Coronary artery (tissue), 2 donors: Measurements from ENCODE around the gene RXFP4.

Experiments used
- DNase-seq: peaks from one replicate; pipeline ENCODE4 v3.0.0-alpha.2; 2017; ENCODE audit warnings: low spot score
- H3K27ac ChIP-seq, 2 donors: fragments of 200-600 bp; sonication (generic); one replicate each; pipeline ENCODE4 v1.5.1; 2016 to 2019
- H3K4me3 ChIP-seq: fragments of 200-600 bp; sonication (generic); 2 replicates; pipeline ENCODE4 v1.5.1; 2016; ENCODE audit warnings: mild to moderate bottlenecking, moderate library complexity
- CTCF ChIP-seq: fragments of 200-600 bp; sonication (generic); IDR thresholded peaks from one replicate; pipeline ENCODE4 v1.5.1; 2019; ENCODE audit warnings: antibody characterized with exemption

The RXFP4 gene

GRCh38 chr1:155967341-155968050 is 26.1 kb downstream of the RXFP4 start:
- no peak for TF ChIP-seq CTCF
- Histone ChIP-seq H3K27ac (peak overlapping the region; percentile 54 to 88), H3K4me3 (peak overlapping the region; percentile 50)
- no peak for DNase-seq

- Histone ChIP-seq H3K4me3 (peak overlapping the region; percentile 50), H3K27ac (peak overlapping the region; percentile 54 to 88)
- TF ChIP-seq CTCF, result no peak
- no peak for DNase-seq
Observed at GRCh38 chr1:155968051-155968400, 26.6 kb downstream of the RXFP4 start.

GRCh38 chr1:155968670-155969069 is 27.2 kb downstream of the RXFP4 start:
- H3K4me3 ChIP-seq, result peak overlapping the region; percentile 35
- DNase-seq, result no peak
- no peak for TF ChIP-seq CTCF
- H3K27ac ChIP-seq, result peak overlapping the region; percentile 54 to 88

- H3K4me3 ChIP-seq, result peak overlapping the region; percentile 35
- no peak for TF ChIP-seq CTCF
- DNase-seq, result no peak
- peak overlapping the region; percentile 54 to 88 for H3K27ac ChIP-seq
Observed at GRCh38 chr1:155969377-155969791, 27.9 kb downstream of the RXFP4 start.

GRCh38 chr1:155970531-155971167 is 29.2 kb downstream of the RXFP4 start:
- H3K4me3 ChIP-seq, result peak overlapping the region; percentile 22
- H3K27ac ChIP-seq, result peak overlapping the region; percentile 54 to 88
- TF ChIP-seq CTCF, result no peak
- no peak for DNase-seq

GRCh38 chr1:155971910-155972809 is 30.7 kb downstream of the RXFP4 start:
- TF ChIP-seq CTCF, result no peak
- DNase-seq, result no peak
- Histone ChIP-seq H3K4me3 (peak overlapping the region; percentile 39), H3K27ac (peak overlapping the region; percentile 54 to 76)
